Mesothelial cell of epicardium (in vitro differentiated cells): Measurements from ENCODE around the gene BEST2. TPM values are rescaled to one million over a fixed set of nuclear protein-coding genes. Genes with fewer than 3 reads are reported as not detected.

Source experiments
- DNase-seq, 2 experiments: peaks; one replicate each; pipeline ENCODE4 v3.0.0; 2021; ENCODE audit warnings: low spot score in 2 of 2; ENCODE audit not compliant: unreplicated experiment in 2 of 2
- H3K27ac Mint-ChIP-seq: 2 replicates; pipeline ENCODE4 v1.8.0; 2021; ENCODE audit warnings: mixed read lengths
- H3K27me3 Mint-ChIP-seq: 2 replicates; pipeline ENCODE4 v1.8.0; 2021; ENCODE audit warnings: low read depth, mixed read lengths
- H3K36me3 Mint-ChIP-seq: 2 replicates; pipeline ENCODE4 v1.8.0; 2021; ENCODE audit warnings: mixed read lengths
- H3K4me1 Mint-ChIP-seq: 2 replicates; pipeline ENCODE4 v1.8.0; 2021; ENCODE audit warnings: mixed read lengths
- H3K4me3 Mint-ChIP-seq: 2 replicates; pipeline ENCODE4 v1.8.0; 2021; ENCODE audit warnings: mild to moderate bottlenecking, moderate library complexity, mixed read lengths
- H3K9me3 Mint-ChIP-seq: 2 replicates; pipeline ENCODE4 v1.8.0; 2021; ENCODE audit warnings: mixed read lengths
- CTCF ChIP-seq: fragments of 200-600 bp; sonication (generic); IDR thresholded peaks from one replicate; pipeline ENCODE4 v1.5.0; 2021; ENCODE audit warnings: antibody characterized with exemption; ENCODE audit not compliant: unreplicated experiment
- total RNA-seq: library from RNA; stranded (reverse); gene quantifications from 3 replicates; pipeline ENCODE4 v1.2.1, GENCODE V29; 2021

The BEST2 gene
- total RNA-seq = not detected in 3 replicates

DNA sequence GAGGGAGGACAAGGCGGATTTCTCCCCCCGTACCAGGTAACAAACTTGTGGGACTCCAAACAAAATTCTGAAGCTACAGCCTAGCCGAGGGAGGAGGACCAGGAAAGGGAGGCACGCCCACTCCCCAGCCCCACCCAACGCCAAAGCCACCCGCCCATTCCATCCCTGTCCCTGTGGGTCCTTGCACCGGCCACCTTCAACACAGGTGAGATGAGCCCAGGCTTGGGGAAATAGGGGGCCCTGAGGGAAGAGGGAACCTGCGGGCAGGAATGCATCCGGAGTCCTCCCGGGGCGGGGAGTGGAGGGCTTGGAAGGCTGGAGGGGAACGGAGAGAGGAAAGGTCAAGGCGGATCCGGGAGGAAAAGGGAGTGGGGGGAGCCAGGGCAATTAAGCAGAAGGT is at the start of gene BEST2:
Gene BEST2, plus strand, starts transcription at position 157 of the 400 bp plus-strand sequence. CDS start 802 bp downstream, outside the sequence.
- no peak for DNase-seq
- no peak for TF ChIP-seq CTCF
- Mint-ChIP-seq H3K36me3 (peaks cover 13% of the 10 kb centered on the region), H3K27ac (no peak within 1 kb of the TSS), H3K4me3 (no peak within 1 kb of the TSS), H3K9me3 (peaks cover 6% of the 10 kb centered on the region), H3K4me1 (no peaks in the 10 kb centered on the region), H3K27me3 (peaks cover 61% of the 10 kb centered on the region)

DNA sequence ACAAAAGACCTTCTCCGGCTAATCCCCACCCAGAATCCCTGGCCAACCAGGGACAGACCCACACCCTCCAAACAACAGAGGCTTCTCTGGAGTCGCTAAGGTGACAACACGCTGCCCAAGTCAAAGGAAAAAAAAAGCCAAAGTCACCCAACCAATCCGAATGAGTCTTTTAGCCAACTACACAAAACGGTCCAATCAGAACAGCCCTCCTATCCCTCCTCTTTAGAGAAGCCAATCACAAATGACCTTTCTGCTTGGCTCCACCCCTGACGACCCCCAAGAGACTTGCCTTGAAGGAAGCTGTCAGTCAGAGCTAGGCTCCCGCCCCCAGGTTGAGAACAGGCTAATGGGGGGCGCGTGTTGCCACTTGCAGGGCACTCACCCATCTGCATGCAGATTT is 48.5 kb upstream of the BEST2 start:
- peaks cover 40% of the 10 kb centered on the region for H3K36me3 Mint-ChIP-seq
- DNase-seq = no peak

GRCh38 chr19:12705169-12705568 is 46.4 kb upstream of the BEST2 start:
- Mint-ChIP-seq H3K36me3 (peaks cover 36% of the 10 kb centered on the region), H3K4me3 (no peak overlapping the region), H3K9me3 (no peaks in the 10 kb centered on the region), H3K27me3 (no peaks in the 10 kb centered on the region), H3K27ac (no peak overlapping the region), H3K4me1 (no peaks in the 10 kb centered on the region)
- TF ChIP-seq CTCF = no peak
- DNase-seq = no peak

More for the DNA sequence above, 48.5 kb upstream of the BEST2 start:
- TF ChIP-seq CTCF = no peak
- H3K4me1 Mint-ChIP-seq = no peaks in the 10 kb centered on the region
- no peaks in the 10 kb centered on the region for H3K9me3 Mint-ChIP-seq
- no peaks in the 10 kb centered on the region for H3K27me3 Mint-ChIP-seq
- no peak overlapping the region for H3K4me3 Mint-ChIP-seq
- no peak overlapping the region for H3K27ac Mint-ChIP-seq

DNA sequence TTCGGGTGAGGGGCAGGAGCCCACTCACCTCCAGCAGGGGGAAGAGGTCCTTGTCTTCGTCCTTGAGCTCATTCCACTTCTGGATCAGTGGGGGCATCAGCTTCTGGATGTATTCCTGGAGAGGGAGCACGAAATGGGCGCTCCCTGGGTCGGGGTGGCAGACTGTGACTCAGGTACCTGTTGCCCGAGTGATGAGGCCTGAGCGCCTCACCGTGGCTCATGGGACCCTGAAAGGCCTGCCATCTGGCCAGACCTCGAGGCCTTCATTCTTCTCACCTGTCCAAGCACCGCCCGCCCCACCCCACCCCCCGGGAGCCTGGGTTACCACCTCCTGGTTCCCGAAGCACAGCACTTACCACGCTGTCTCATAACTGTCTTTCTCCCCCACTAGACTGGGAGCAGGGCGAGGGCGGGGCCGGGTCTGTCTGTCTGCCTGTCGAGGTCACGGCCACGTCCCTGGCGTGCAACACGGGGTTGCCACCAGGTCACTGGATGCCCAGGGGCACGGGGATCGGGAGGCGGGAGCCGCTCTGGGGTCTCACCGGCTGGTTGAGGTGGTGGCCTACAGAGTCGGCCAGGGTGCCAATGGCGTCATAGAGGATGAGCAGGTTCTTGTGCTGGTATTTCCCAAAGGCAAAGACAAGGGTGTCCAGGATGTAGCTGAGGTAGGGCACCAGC is 45.8 kb upstream of the BEST2 start:
- no peaks in the 10 kb centered on the region for H3K27me3 Mint-ChIP-seq
- H3K27ac Mint-ChIP-seq = no peak overlapping the region
- no peak for TF ChIP-seq CTCF
- no peak for DNase-seq
- H3K9me3 Mint-ChIP-seq = no peaks in the 10 kb centered on the region
- H3K36me3 Mint-ChIP-seq = peaks cover 40% of the 10 kb centered on the region
- no peak overlapping the region for H3K4me3 Mint-ChIP-seq
- H3K4me1 Mint-ChIP-seq = no peaks in the 10 kb centered on the region

- H3K9me3 Mint-ChIP-seq = no peaks in the 10 kb centered on the region
- no peaks in the 10 kb centered on the region for H3K27me3 Mint-ChIP-seq
- peaks cover 35% of the 10 kb centered on the region for H3K36me3 Mint-ChIP-seq
- no peak overlapping the region for H3K27ac Mint-ChIP-seq
- DNase-seq = no peak
- no peak overlapping the region for H3K4me3 Mint-ChIP-seq
- TF ChIP-seq CTCF = no peak
- H3K4me1 Mint-ChIP-seq = no peaks in the 10 kb centered on the region
Observed at GRCh38 chr19:12706332-12706718, 45.3 kb upstream of the BEST2 start.
